Ureter (tissue), 1 donor: ENCODE data around the gene NKRF. TPM values are rescaled to one million over a fixed set of nuclear protein-coding genes. Genes with fewer than 3 reads are reported as not detected.

Experiments
- DNase-seq: peaks from one replicate; pipeline ENCODE4 v3.0.0-alpha.2; 2020; ENCODE audit warnings: low spot score
- total RNA-seq: library from RNA; stranded (reverse); gene quantifications from one replicate; pipeline ENCODE4 v1.2.4, GENCODE V29; 2023
- donor health status: DM: yes; HTN: yes; CAD: no.

The NKRF gene
- total RNA-seq, 1 donor from 2014 or later, result 12.2 TPM

DNA sequence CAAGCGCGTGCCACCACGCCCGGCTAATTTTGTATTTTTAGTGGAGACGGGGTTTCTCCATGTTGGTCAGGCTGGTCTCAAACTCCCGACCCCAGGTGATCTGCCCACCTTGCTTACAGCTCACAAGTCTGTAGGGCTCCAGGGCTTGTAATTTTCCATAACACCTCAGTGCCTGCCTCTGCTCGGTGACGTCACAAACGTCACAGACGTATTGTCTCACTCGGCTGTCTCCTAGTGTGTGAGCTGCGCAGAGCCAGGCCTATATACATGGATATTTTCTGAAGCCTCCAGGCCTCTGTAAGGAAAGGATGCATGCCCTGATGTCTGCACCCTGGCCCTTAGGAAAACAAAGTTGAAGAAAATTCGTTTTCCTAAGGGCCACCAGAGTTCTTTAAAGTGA is 8.6 kb upstream of the NKRF start:
- DNase-seq, result no peak

- no peak for DNase-seq
These were observed 780 bp upstream of the NKRF start for GRCh38 chrX:119607018-119607389.

- no peak for DNase-seq
These were observed 552 bp downstream of the NKRF start for GRCh38 chrX:119605464-119606279.

DNA sequence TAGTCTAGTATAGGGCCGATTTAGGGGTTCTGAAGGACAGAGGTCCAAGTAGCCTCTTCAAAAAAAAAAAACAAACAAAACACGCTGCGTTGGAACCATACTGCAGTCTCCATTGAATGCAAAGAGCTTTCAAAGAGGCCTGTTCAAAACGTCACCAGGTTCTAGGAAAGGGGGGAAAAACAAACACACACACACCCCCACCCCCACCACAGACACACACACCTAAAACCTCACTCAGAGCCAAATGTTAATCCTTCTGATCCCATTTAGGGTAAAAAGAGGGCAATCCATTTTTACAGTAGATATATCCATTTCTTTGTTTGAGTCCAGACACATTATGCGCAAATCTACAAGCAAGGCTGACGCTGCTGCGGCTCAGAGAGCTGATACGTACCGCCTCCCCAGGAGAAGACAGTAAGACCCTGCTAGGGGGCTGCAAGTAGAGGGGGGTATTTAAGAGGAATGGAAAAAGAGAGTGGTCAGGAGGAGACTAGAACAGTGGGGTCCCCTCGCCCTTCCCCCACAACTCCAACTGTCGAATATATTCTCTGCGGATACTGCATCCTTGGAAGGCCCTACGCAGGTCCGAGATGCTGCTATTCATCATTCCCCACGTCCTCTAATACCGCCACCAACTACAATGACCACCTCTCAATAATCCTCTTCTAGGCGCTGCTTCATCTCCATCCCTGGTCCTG is 1.3 kb downstream of the NKRF start:
- no peak for DNase-seq

- DNase-seq, result no peak
These were observed 3.4 kb downstream of the NKRF start for GRCh38 chrX:119602701-119603255.

GRCh38 chrX:119589810-119590209 is 16.4 kb downstream of the NKRF start:
- DNase-seq, result no peak

DNA sequence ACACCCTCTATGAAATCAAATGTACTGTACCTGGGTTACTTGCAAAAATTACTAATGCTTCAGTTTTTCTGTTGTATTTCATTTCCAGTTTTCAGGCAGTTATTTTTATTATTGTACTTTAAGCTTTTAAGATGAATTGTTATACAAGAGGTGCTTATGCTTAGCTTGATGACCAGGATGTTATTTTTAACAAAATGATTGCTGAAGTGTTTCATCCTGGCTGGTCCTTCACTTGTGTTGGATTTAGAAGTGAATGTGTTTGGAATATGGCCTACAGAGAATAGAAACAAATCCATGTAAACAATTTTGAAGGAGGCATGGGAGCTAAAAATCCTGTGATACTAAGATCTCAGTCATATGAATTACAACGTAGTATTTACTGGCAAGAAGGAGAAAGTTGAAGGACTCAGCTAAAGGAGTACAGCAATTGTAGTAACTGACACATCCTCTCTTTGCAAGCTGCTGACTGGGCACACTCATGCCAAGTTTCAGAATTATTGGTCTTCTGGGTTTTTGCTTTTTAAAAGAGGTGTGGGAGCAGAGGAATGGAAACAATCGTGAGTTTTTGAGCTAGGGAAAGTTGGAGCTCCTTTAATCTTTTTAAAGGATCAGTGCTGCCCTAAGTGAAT is 22.7 kb downstream of the NKRF start:
- no peak for DNase-seq

- DNase-seq, result no peak
These were observed 26.8 kb downstream of the NKRF start for GRCh38 chrX:119579414-119579813.

GRCh38 chrX:119574394-119575266 is 31.6 kb downstream of the NKRF start, which contains the start of gene UBE2A:
Gene UBE2A (plus strand): TSS chrX:119574563. CDS start chrX:119574712, 149 bp downstream.
- DNase-seq, result peak; percentile 91

DNA sequence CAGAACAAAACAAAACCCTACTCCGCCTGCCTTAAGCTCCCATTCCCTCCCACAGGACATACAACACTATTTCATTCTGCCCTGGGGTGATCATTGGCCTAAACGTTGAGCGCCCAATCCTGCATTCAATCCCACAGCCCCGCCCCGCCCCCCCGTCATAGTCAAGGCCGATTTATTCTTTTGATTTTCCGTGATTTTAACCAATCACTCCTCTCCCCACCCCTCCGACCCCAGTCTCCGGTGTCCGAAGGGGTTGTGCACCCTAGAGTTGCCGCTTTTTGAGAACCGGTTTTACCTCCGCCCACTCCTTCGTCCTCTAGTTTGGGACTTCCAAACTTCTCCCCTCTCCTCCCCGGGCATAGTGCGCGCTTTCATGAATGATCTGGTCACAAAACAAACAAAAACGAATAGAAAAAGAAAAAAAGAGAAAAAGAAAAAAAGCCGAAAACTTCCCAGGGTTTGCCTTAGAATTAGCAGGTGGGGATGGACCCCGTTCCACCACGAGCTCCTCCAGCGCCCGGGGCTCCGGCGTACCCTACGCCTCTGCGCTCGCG is 32.3 kb downstream of the NKRF start:
- DNase-seq, result peak; percentile 47

- DNase-seq, result no peak
These were observed 33.0 kb downstream of the NKRF start for GRCh38 chrX:119573222-119573621.

- DNase-seq, result no peak
These were observed 35.8 kb downstream of the NKRF start for GRCh38 chrX:119570351-119570835.

GRCh38 chrX:119565107-119565663 is 41.0 kb downstream of the NKRF start, which contains the start of gene STEEP1:
Gene STEEP1 (minus strand): TSS chrX:119565409. CDS start chrX:119565355, 54 bp downstream.
- DNase-seq, result peak; percentile 89

DNA sequence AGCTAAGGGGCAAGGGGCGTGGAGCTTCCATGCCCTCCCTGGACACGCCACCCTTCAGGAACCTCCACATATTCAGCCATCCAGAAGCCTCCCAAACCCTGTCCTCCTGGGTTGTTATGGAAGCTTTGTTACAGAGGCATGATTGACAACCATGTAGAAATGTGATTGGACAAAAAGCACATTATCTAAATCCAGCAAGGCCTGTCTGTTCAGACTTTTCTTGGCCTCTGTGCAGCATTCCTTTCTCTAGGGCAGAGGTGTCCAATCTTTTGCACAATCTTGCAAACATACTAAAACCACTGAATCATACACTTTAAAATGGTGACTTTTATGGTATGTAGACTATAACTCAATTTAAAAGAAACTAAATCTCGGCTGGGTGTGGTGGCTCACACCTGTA is 53.7 kb downstream of the NKRF start:
- no peak for DNase-seq

DNA sequence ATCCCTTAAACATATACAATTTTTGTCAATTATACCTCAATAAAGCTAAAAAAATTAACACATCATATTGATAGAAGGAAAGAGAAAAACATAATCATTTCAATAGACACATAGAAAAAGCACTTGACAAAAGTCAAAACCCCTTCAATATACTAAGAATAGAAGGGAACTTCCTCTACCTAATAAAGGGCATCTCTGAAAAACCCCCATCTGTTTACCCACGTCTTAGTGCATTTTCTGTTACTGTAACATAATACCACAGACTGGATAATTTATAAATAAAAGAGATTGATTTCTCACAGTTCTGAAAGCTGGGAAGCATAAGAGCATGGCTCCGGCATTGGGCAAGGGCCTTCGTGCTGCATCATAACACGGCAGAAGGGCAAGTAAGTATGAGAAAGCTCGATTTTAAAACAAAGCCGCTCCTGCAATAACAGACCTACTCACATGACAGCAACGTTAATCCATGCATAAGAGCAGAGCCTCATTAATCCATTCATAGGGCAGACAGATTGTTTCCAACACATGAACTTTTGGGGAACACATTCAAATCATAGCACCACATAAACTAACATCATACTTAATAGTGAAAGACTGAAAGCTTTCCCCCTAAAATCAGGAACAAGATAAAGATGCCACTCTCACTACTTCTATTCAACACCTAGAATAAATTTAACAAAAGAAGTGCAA is 56.8 kb downstream of the NKRF start:
- DNase-seq, result no peak

DNA sequence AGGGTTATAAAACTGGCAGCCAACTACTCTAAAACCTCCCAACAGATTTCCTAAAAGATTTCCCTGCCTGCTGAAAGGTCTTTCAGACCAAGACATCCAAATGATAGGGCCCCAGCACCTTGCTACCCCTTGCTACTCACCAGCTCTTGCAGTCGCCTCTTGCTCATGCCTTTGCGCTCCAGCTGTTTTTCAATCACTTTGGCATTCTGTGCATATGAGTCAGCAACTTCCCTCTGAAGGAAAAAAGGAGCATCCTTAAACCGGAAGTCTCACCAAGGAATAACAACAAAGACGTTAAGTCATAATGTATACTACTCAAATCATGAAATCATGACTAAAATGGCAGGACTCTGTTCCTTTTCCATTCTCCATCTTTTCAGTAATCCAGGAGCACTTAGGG is 65.0 kb downstream of the NKRF start:
- DNase-seq, result no peak

GRCh38 chrX:119539872-119540271 is 66.4 kb downstream of the NKRF start:
- DNase-seq, result no peak
